ENCODE data around the gene PIGQ. TPM values are rescaled to one million over a fixed set of nuclear protein-coding genes. Genes with fewer than 3 reads are reported as not detected.

The PIGQ gene
- total and polyA plus RNA-seq, 2 donors (not counting 1 experiment from before 2014, with no cell fraction given): 11.2 to 22.3 TPM

GRCh38 chr16:533391-534123 is 36.2 kb upstream of the PIGQ start:
- Histone ChIP-seq H4K20me1 (ENCODE audit: control insufficient read depth, extremely low read depth, insufficient read depth, low read length) (no peaks in the 10 kb centered on the region), H3K27me3 (ENCODE audit: control insufficient read depth, insufficient read depth, low read length) (no peaks in the 10 kb centered on the region), H3K27ac (ENCODE audit: insufficient read depth, low read length) (no peak overlapping the region), H3K9me3 (ENCODE audit: control insufficient read depth, insufficient read depth, low read depth, low read length) (no peaks in the 10 kb centered on the region), H3K9ac (ENCODE audit: insufficient read depth, low read length) (no peak overlapping the region), H3K4me2 (ENCODE audit: extremely low read depth, insufficient read depth, low read length) (no peak overlapping the region), H3K36me3 (ENCODE audit: control insufficient read depth, insufficient read depth, low read length) (peaks cover 19% of the 10 kb centered on the region), H3K4me3 (replicated peaks in 1 of 4; ENCODE audit: control extremely low read depth in 1 of 4, insufficient read depth in 1 of 4, low read depth in 3 of 4, low read length in 4 of 4) (no peak overlapping the region), H2AFZ (ENCODE audit: low read length) (no peak overlapping the region), H3K79me2 (ENCODE audit: control insufficient read depth, insufficient read depth, low read length) (peaks cover 85% of the 10 kb centered on the region), H3K4me1 (ENCODE audit: control insufficient read depth, extremely low read depth, insufficient read depth, low read length) (no peaks in the 10 kb centered on the region)
- DNase-seq (ENCODE audit: low read depth in 2 of 2): no peak
- TF ChIP-seq CTCF (conservative IDR thresholded peaks at IDR 0.05 in 1 of 2, IDR thresholded peaks at IDR 0.05 in 1 of 2; ENCODE audit: low read depth in 1 of 2, low read length in 2 of 2) (no peak), EZH2 (IDR thresholded peaks at IDR 0.05; ENCODE audit: low read length, missing control alignments) (no peak)

GRCh38 chr16:534135-534534 is 35.6 kb upstream of the PIGQ start:
- H3K36me3 ChIP-seq (ENCODE audit: control insufficient read depth, insufficient read depth, low read length): peaks cover 19% of the 10 kb centered on the region
- H3K27me3 ChIP-seq (ENCODE audit: control insufficient read depth, insufficient read depth, low read length): no peaks in the 10 kb centered on the region
- peaks cover 1% of the 10 kb centered on the region for H3K4me1 ChIP-seq (ENCODE audit: control insufficient read depth, extremely low read depth, insufficient read depth, low read length)
- no peaks in the 10 kb centered on the region for H4K20me1 ChIP-seq (ENCODE audit: control insufficient read depth, extremely low read depth, insufficient read depth, low read length)
- no peak overlapping the region for H3K4me2 ChIP-seq (ENCODE audit: extremely low read depth, insufficient read depth, low read length)
- no peaks in the 10 kb centered on the region for H3K9me3 ChIP-seq (ENCODE audit: control insufficient read depth, insufficient read depth, low read depth, low read length)
- H3K79me2 ChIP-seq (ENCODE audit: control insufficient read depth, insufficient read depth, low read length): peaks cover 84% of the 10 kb centered on the region
- no peak overlapping the region for H3K9ac ChIP-seq (ENCODE audit: insufficient read depth, low read length)
- no peak for DNase-seq (ENCODE audit: low read depth in 2 of 2)
- H3K27ac ChIP-seq (ENCODE audit: insufficient read depth, low read length): no peak overlapping the region
- H2AFZ ChIP-seq (ENCODE audit: low read length): no peak overlapping the region
- TF ChIP-seq EZH2 (IDR thresholded peaks at IDR 0.05; ENCODE audit: low read length, missing control alignments) (no peak), CTCF (conservative IDR thresholded peaks at IDR 0.05 in 1 of 2, IDR thresholded peaks at IDR 0.05 in 1 of 2; ENCODE audit: low read depth in 1 of 2, low read length in 2 of 2) (no peak)
- no peak overlapping the region for H3K4me3 ChIP-seq (replicated peaks in 1 of 4; ENCODE audit: control extremely low read depth in 1 of 4, insufficient read depth in 1 of 4, low read depth in 3 of 4, low read length in 4 of 4)

GRCh38 chr16:534856-535445 is 34.8 kb upstream of the PIGQ start:
- peaks cover 20% of the 10 kb centered on the region for H3K36me3 ChIP-seq (ENCODE audit: control insufficient read depth, insufficient read depth, low read length)
- no peak overlapping the region for H2AFZ ChIP-seq (ENCODE audit: low read length)
- H3K9ac ChIP-seq (ENCODE audit: insufficient read depth, low read length): no peak overlapping the region
- no peak for TF ChIP-seq CTCF (conservative IDR thresholded peaks at IDR 0.05 in 1 of 2, IDR thresholded peaks at IDR 0.05 in 1 of 2; ENCODE audit: low read depth in 1 of 2, low read length in 2 of 2)
- no peak for TF ChIP-seq EZH2 (IDR thresholded peaks at IDR 0.05; ENCODE audit: low read length, missing control alignments)
- H3K27ac ChIP-seq (ENCODE audit: insufficient read depth, low read length): no peak overlapping the region
- H3K27me3 ChIP-seq (ENCODE audit: control insufficient read depth, insufficient read depth, low read length): no peaks in the 10 kb centered on the region
- no peaks in the 10 kb centered on the region for H3K9me3 ChIP-seq (ENCODE audit: control insufficient read depth, insufficient read depth, low read depth, low read length)
- H3K4me1 ChIP-seq (ENCODE audit: control insufficient read depth, extremely low read depth, insufficient read depth, low read length): peaks cover 5% of the 10 kb centered on the region
- no peak overlapping the region for H3K4me3 ChIP-seq (replicated peaks in 1 of 4; ENCODE audit: control extremely low read depth in 1 of 4, insufficient read depth in 1 of 4, low read depth in 3 of 4, low read length in 4 of 4)
- no peak overlapping the region for H3K4me2 ChIP-seq (ENCODE audit: extremely low read depth, insufficient read depth, low read length)
- peaks cover 83% of the 10 kb centered on the region for H3K79me2 ChIP-seq (ENCODE audit: control insufficient read depth, insufficient read depth, low read length)
- H4K20me1 ChIP-seq (ENCODE audit: control insufficient read depth, extremely low read depth, insufficient read depth, low read length): no peaks in the 10 kb centered on the region
- DNase-seq (ENCODE audit: low read depth in 2 of 2): no peak
